GM23248 (cell line): ENCODE measurements around the gene RPL26.

Source experiments
- EZH2 ChIP-seq: fragments of 200-600 bp; sonication (generic); IDR thresholded peaks from 2 replicates; pipeline ENCODE4 v1.6.1; 2018; ENCODE audit warnings: antibody characterized with exemption, mild to moderate bottlenecking; ENCODE audit not compliant: insufficient read depth, poor library complexity, severe bottlenecking
- EZH2phosphoT487 ChIP-seq: fragments of 200-600 bp; sonication (generic); IDR thresholded peaks from 2 replicates; pipeline ENCODE4 v1.6.1; 2018; ENCODE audit warnings: antibody characterized with exemption, moderate library complexity, mild to moderate bottlenecking, low read depth; ENCODE audit not compliant: insufficient read depth

DNA sequence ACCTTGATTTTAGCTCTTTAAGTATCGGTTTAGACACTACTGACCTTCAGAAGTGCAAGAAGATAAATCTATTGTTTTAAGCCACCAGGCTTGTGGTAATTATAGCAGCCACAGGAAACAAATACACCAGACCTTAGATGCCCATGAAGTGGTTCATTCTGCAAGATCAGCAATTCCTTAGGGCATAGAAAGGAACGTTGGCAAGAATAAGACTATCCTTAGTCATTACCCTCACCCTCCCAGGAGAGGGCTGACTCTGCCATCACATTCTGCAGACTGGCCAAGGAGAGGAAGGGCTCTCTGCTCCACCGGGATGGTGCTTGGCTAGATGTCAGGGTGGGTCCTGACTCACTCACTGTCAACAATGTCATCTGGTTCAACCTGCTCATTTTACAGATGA, 38.6 kb upstream of the RPL26 start:
- TF ChIP-seq EZH2 (no peak), EZH2phosphoT487 (no peak)
